Loucy (cell line): ENCODE results near the gene PCLO.

Source experiments
- H2AFZ ChIP-seq: fragments of 200-600 bp; sonication (generic); 2 replicates; pipeline ENCODE4 v1.6.0; 2016; ENCODE audit warnings: antibody characterized with exemption, mild to moderate bottlenecking, low read length, moderate library complexity
- H3F3A ChIP-seq: fragments of 200-600 bp; 2 replicates; pipeline ENCODE4 v1.6.0; 2016; ENCODE audit warnings: antibody characterized with exemption, low read depth, mild to moderate bottlenecking
- H3K27me3 ChIP-seq: fragments of 200-600 bp; sonication (generic); 2 replicates; pipeline ENCODE4 v1.6.1; 2014; ENCODE audit warnings: low read length, mild to moderate bottlenecking; ENCODE audit not compliant: insufficient read depth, poor library complexity, severe bottlenecking
- H3K36me3 ChIP-seq: fragments of 200-600 bp; sonication (generic); 2 replicates; pipeline ENCODE4 v1.6.1; 2016; ENCODE audit warnings: low read length; ENCODE audit not compliant: insufficient read depth
- H3K4me1 ChIP-seq: fragments of 200-600 bp; sonication (generic); 2 replicates; pipeline ENCODE4 v1.5.1; 2014; ENCODE audit warnings: low read length, mild to moderate bottlenecking; ENCODE audit not compliant: insufficient read depth, poor library complexity, severe bottlenecking
- H3K4me2 ChIP-seq: fragments of 200-600 bp; sonication (generic); 2 replicates; pipeline ENCODE4 v1.6.0; 2014; ENCODE audit warnings: antibody characterized with exemption, low read length, low read depth, mild to moderate bottlenecking; ENCODE audit not compliant: poor library complexity, severe bottlenecking
- H3K4me3 ChIP-seq: fragments of 200-600 bp; sonication (generic); 2 replicates; pipeline ENCODE4 v1.5.1; 2014; ENCODE audit warnings: low read length, mild to moderate bottlenecking, mixed read lengths; ENCODE audit not compliant: poor library complexity, severe bottlenecking
- H3K79me2 ChIP-seq: fragments of 200-600 bp; sonication (generic); 2 replicates; pipeline ENCODE4 v1.6.1; 2014; ENCODE audit warnings: low read length; ENCODE audit not compliant: insufficient read depth
- H3K9ac ChIP-seq: fragments of 200-600 bp; sonication (generic); 2 replicates; pipeline ENCODE4 v1.6.0; 2014; ENCODE audit warnings: mild to moderate bottlenecking, low read depth, low read length, moderate library complexity; ENCODE audit not compliant: poor library complexity, severe bottlenecking
- H3K9me2 ChIP-seq: fragments of 200-600 bp; sonication (generic); replicated peaks from 2 replicates; pipeline ENCODE4 v1.6.1; 2016; ENCODE audit warnings: low read depth, low read length, mixed read lengths
- H3K9me3 ChIP-seq: fragments of 200-600 bp; sonication (generic); 2 replicates; pipeline ENCODE4 v1.6.1; 2014; ENCODE audit warnings: mild to moderate bottlenecking, antibody characterized with exemption, low read length, low read depth; ENCODE audit not compliant: insufficient read depth
- H4K20me1 ChIP-seq: fragments of 200-600 bp; sonication (generic); 2 replicates; pipeline ENCODE4 v1.6.0; 2014; ENCODE audit warnings: antibody characterized with exemption, low read length, mild to moderate bottlenecking; ENCODE audit not compliant: insufficient read depth, poor library complexity, severe bottlenecking
- EZH2phosphoT487 ChIP-seq: fragments of 200-600 bp; IDR thresholded peaks from 2 replicates; pipeline ENCODE4 v1.6.1; 2018; ENCODE audit warnings: antibody characterized with exemption, mild to moderate bottlenecking, moderate library complexity, borderline replicate concordance
- TF ChIP-seq, protein P1 (sequence below): fragments of 200-600 bp; sonication (generic); conservative IDR thresholded peaks from 2 replicates; pipeline ENCODE4 v1.5.1; 2014; ENCODE audit warnings: mild to moderate bottlenecking, antibody characterized with exemption, low read length

PCLO gene

DNA sequence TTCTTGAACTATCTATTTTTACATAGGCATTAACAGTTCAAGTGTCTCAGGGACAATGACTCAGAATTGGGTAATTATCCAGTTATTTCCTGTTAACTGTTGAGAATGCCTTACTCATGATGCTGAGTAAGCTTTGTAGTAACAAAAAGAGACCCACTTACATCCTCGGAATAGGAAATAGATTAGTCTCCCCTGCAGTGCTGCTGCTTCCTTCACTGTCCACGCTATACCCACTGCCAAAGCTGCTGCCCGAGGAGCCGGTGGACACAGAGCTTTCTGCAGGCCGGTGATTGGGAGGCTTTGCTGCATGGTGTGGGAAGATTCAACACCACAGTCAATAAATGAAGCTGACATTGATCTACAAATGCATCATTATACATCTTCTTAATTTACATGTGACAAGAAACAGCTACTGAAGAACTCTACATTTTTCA is 357.1 kb downstream of the PCLO start:
- H4K20me1 ChIP-seq, result no peaks in the 10 kb centered on the region
- H3K4me3 ChIP-seq, result no peak overlapping the region
- H3K9ac ChIP-seq, result no peak overlapping the region
- H3K4me2 ChIP-seq, result no peak overlapping the region
- no peaks in the 10 kb centered on the region for H3F3A ChIP-seq
- no peaks in the 10 kb centered on the region for H3K27me3 ChIP-seq
- H3K79me2 ChIP-seq, result no peaks in the 10 kb centered on the region
- no peaks in the 10 kb centered on the region for H3K9me2 ChIP-seq
- H3K36me3 ChIP-seq, result no peaks in the 10 kb centered on the region
- no peak for TF ChIP-seq EZH2phosphoT487
- TF ChIP-seq, protein P1, sequence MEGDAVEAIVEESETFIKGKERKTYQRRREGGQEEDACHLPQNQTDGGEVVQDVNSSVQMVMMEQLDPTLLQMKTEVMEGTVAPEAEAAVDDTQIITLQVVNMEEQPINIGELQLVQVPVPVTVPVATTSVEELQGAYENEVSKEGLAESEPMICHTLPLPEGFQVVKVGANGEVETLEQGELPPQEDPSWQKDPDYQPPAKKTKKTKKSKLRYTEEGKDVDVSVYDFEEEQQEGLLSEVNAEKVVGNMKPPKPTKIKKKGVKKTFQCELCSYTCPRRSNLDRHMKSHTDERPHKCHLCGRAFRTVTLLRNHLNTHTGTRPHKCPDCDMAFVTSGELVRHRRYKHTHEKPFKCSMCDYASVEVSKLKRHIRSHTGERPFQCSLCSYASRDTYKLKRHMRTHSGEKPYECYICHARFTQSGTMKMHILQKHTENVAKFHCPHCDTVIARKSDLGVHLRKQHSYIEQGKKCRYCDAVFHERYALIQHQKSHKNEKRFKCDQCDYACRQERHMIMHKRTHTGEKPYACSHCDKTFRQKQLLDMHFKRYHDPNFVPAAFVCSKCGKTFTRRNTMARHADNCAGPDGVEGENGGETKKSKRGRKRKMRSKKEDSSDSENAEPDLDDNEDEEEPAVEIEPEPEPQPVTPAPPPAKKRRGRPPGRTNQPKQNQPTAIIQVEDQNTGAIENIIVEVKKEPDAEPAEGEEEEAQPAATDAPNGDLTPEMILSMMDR, result no peak
- H3K9me3 ChIP-seq, result no peaks in the 10 kb centered on the region
- no peak overlapping the region for H2AFZ ChIP-seq
- H3K4me1 ChIP-seq, result no peaks in the 10 kb centered on the region

DNA sequence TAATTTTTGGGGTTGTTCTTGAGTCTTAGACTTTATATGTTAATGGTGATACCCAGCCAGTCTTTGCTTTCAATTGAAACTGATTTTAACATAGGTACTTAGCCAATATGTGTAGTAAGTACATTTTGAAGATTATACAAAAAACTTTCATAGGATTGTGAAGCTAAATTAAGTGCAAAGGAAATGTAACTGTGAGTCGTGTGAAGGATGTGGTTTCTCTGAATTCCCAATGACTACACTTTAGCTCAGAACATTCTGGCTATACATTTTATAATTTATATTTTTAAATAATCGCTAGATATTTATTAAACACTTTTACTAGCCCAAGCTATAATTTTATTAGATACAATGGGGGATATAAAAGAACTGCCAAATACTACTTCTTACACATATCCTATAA is 359.3 kb downstream of the PCLO start:
- Histone ChIP-seq H3K27me3 (no peaks in the 10 kb centered on the region), H3K36me3 (no peaks in the 10 kb centered on the region), H3K4me1 (no peaks in the 10 kb centered on the region), H3K79me2 (no peaks in the 10 kb centered on the region), H3K4me2 (no peak overlapping the region), H2AFZ (no peak overlapping the region), H3F3A (no peaks in the 10 kb centered on the region), H3K9ac (no peak overlapping the region), H4K20me1 (no peaks in the 10 kb centered on the region), H3K9me2 (no peaks in the 10 kb centered on the region), H3K4me3 (no peak overlapping the region), H3K9me3 (no peaks in the 10 kb centered on the region)
- TF ChIP-seq EZH2phosphoT487, result no peak
- TF ChIP-seq, protein P1, result no peak

DNA sequence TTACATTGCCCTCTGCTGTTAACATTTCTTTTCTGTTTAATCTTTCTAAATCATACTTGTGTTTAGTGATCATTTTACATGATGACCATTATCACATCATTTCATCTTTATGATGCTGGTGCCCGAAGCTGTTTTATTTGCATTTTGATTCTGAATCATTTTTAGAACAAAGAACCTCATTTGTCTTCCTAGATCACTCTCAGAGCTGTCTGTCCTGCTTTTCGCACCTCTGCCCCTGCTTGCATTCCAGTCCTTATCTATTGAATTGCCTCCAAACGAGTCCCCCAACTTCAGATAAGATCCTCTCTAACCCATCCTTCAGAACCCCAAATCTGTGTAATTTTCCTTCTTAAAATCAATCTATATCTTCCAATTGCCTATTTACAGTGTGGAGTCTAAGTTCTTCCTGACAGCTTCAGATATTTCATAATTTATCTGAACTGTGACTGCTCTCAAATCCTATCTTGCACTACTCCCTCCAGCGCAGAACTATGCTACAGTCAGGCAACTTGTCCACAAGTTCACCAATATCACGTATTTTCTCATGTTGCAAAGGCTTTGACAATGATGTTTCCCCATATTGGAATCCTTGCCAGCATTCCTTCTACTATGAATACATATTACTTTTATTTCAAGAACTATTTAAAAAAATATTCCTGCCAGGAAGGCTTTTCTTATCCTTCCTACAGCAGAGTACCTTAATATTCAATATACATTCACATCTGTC is 372.6 kb downstream of the PCLO start:
- Histone ChIP-seq H3K4me2 (no peak overlapping the region), H3K4me1 (no peaks in the 10 kb centered on the region), H3K9ac (no peak overlapping the region), H3F3A (no peaks in the 10 kb centered on the region), H4K20me1 (no peaks in the 10 kb centered on the region), H3K79me2 (no peaks in the 10 kb centered on the region), H3K36me3 (no peaks in the 10 kb centered on the region), H2AFZ (no peak overlapping the region), H3K27me3 (no peaks in the 10 kb centered on the region), H3K4me3 (no peak overlapping the region), H3K9me3 (no peaks in the 10 kb centered on the region), H3K9me2 (no peaks in the 10 kb centered on the region)
- TF ChIP-seq EZH2phosphoT487, result no peak
- TF ChIP-seq, protein P1, result no peak
